HepG2 (cell line): ENCODE measurements around the gene ANKRD7. TPM values are rescaled to one million over a fixed set of nuclear protein-coding genes. Genes with fewer than 3 reads are reported as not detected.

ENCODE experiments used
- ATAC-seq: fragments of 200-7000 bp; cut with Tn5 transposase; 3 replicates; pipeline ENCODE4 v1.9.1; 2020; ENCODE audit warnings: mild to moderate bottlenecking, moderate library complexity
- BruUV-seq: library from RNA; stranded (reverse); fragments of 400-500 nt; replicated peaks from 2 replicates; lab custom pipeline; 2021; lab: Mats Ljungman, UMichigan
- CTCF ChIA-PET: fragments of 300-600 bp; formaldehyde crosslinking; extraction: SDS; loops from one replicate; lab custom pipeline; 2021; ENCODE audit warnings: low total read pairs, inconsistent platforms, low intra/inter-chr PET ratio; lab: Yijun Ruan, JAX
- POLR2A ChIA-PET: fragments of 350-600 bp; sonication (Branson Sonifier 250); formaldehyde crosslinking; loops from one replicate; lab custom pipeline; 2020; ENCODE audit warnings: antibody characterized with exemption, inconsistent platforms; lab: Yijun Ruan, JAX
- DNase-seq: peaks from one replicate; pipeline ENCODE4 v3.0.0-alpha.2; 2015; ENCODE audit warnings: low spot score
- FAIRE-seq: peaks from 3 replicates; lab custom pipeline; 2011; peaks lifted over from hg19 to GRCh38; lab: Jason Lieb, UNC
- H2AFZ ChIP-seq: one replicate; pipeline ENCODE4 v1.6.1; 2011; ENCODE audit warnings: low read length, inconsistent platforms
- H3K27ac ChIP-seq: fragments of 300-600 bp; 3 replicates; pipeline ENCODE4 v1.8.0; 2011; ENCODE audit warnings: mixed run types, mild to moderate bottlenecking, mixed read lengths, low read length, inconsistent platforms; ENCODE audit not compliant: insufficient read depth; ENCODE audit errors: extremely low read length
- H3K27me3 ChIP-seq, 2 experiments: fragments of 200-600 bp in 1 of 2; 2 replicates in 1 of 2; 3 replicates in 1 of 2; pipeline versions ENCODE4 v1.6.0 to v1.8.0; 2011; ENCODE audit warnings: low read length in 2 of 2, mild to moderate bottlenecking in 2 of 2, moderate library complexity in 2 of 2, inconsistent platforms in 1 of 2; ENCODE audit not compliant: insufficient read depth in 2 of 2, control insufficient read depth in 1 of 2
- H3K36me3 ChIP-seq, 2 experiments: fragments of 200-600 bp in 1 of 2; replicated peaks in 1 of 2; 2 replicates in 1 of 2; 3 replicates in 1 of 2; pipeline versions ENCODE4 v1.5.1 to v1.8.0; 2011; ENCODE audit warnings: low read length in 2 of 2, inconsistent platforms in 1 of 2; ENCODE audit not compliant: insufficient read depth in 2 of 2, control insufficient read depth in 1 of 2
- H3K4me1 ChIP-seq: 2 replicates; pipeline ENCODE4 v1.5.1; 2012; ENCODE audit warnings: low read length, inconsistent platforms; ENCODE audit not compliant: insufficient read depth
- H3K4me2 ChIP-seq: 2 replicates; pipeline ENCODE4 v1.6.0; 2011; ENCODE audit warnings: low read depth, low read length, inconsistent platforms
- H3K4me3 ChIP-seq, 3 experiments: fragments of 200-600 bp in 1 of 3; sonication (generic), shearing (Covaris generic) in 1 of 3; replicated peaks in 1 of 3; 2 replicates each; pipeline ENCODE4 v1.5.1; 2011 to 2016; ENCODE audit warnings: low read length in 3 of 3, inconsistent platforms in 2 of 3, low read depth in 2 of 3, mild to moderate bottlenecking in 2 of 3, control low read depth in 1 of 3, mixed read lengths in 1 of 3; ENCODE audit not compliant: insufficient read depth in 1 of 3
- H3K79me2 ChIP-seq: one replicate; pipeline ENCODE4 v1.6.1; 2011; ENCODE audit warnings: low read length, inconsistent platforms; ENCODE audit not compliant: insufficient read depth
- H3K9ac ChIP-seq: 2 replicates; pipeline ENCODE4 v1.6.0; 2011; ENCODE audit warnings: mild to moderate bottlenecking, low read depth, low read length, inconsistent platforms; ENCODE audit not compliant: insufficient read depth
- H3K9me3 ChIP-seq: 2 replicates; pipeline ENCODE4 v1.5.1; 2012; ENCODE audit warnings: mild to moderate bottlenecking, low read length
- H4K20me1 ChIP-seq: 2 replicates; pipeline ENCODE4 v1.6.0; 2011; ENCODE audit warnings: inconsistent platforms, mild to moderate bottlenecking, low read length, moderate library complexity; ENCODE audit not compliant: insufficient read depth
- PHF20 ChIP-seq: sonication (generic); formaldehyde crosslinking; IDR thresholded peaks from 2 replicates; pipeline ENCODE4 v1.5.0; 2020; ENCODE audit warnings: mild to moderate bottlenecking, missing genetic modification reagents
- PTBP1 ChIP-seq: fragments of 200-400 bp; formaldehyde crosslinking; IDR thresholded peaks from 2 replicates; pipeline ENCODE4 v1.6.1; 2018; ENCODE audit warnings: low read length, low read depth; ENCODE audit not compliant: poor library complexity, severe bottlenecking
- RAD51 ChIP-seq: fragments of 450-650 bp; IDR thresholded peaks from 2 replicates; pipeline ENCODE4 v1.6.1; 2016; ENCODE audit warnings: borderline replicate concordance
- RFXANK ChIP-seq: IDR thresholded peaks from 2 replicates; pipeline ENCODE4 v1.6.1; 2016
- SMC3 ChIP-seq: IDR thresholded peaks from 2 replicates; pipeline ENCODE4 v1.6.1; 2011; ENCODE audit warnings: low read length, improper control_type of control experiment
- STAG1 ChIP-seq: sonication (generic); formaldehyde crosslinking; IDR thresholded peaks from 2 replicates; pipeline ENCODE4 v1.4.0; 2020; ENCODE audit warnings: missing genetic modification reagents
- ZNF121 ChIP-seq: sonication (generic); formaldehyde crosslinking; IDR thresholded peaks from 2 replicates; pipeline ENCODE4 v1.5.0; 2020; ENCODE audit warnings: mild to moderate bottlenecking, missing genetic modification reagents
- WGBS: methylation state at CpG from one replicate; pipeline ENCODE4 v1.1.6; 2017; ENCODE audit warnings: low lambda C conversion rate; 5-methylcytosine and 5-hydroxymethylcytosine counted together
- in situ Hi-C: cut with HindIII; loops from 2 replicates; pipeline ENCODE4 v1.10.0; 2017; ENCODE audit warnings: low pct_unique_long_range_greater_than_20kb; ENCODE audit not compliant: extremely low pct_ligation_motif_present
- intact Hi-C: fragments of 100-400 bp; cut with micrococcal nuclease; formaldehyde crosslinking; loops from one replicate; pipeline ENCODE4 v1.10.0; 2022; ENCODE audit not compliant: unreplicated experiment
- polyA plus RNA-seq, 8 experiments: library from polyadenylated mRNA; depleted of rRNA in 3 of 8; stranded (reverse) in 7 of 8; unstranded in 1 of 8; fragments of >200 nt; fragmentation: Illumina TruSeq in 4 of 8; extraction: Trizol in 4 of 8; gene quantifications; 2 replicates each; pipeline versions ENCODE4 v1.2.1 to v1.2.3, GENCODE V29; 2011 to 2016; ENCODE audit warnings: low read depth in 4 of 8, missing spikeins in 1 of 8, mixed read lengths in 1 of 8; ENCODE audit not compliant: insufficient read depth in 1 of 8
- total RNA-seq, 5 experiments: library from RNA; depleted of rRNA; stranded (reverse); fragments of >200 nt; fragmentation: Illumina TruSeq; extraction: Trizol; gene quantifications; 2 replicates each; pipeline ENCODE4 v1.2.3, GENCODE V29; 2016; ENCODE audit warnings: low read depth in 1 of 5
- TF ChIP-seq, protein P1 (sequence below): IDR thresholded peaks from 2 replicates; pipeline ENCODE4 v1.6.1; 2012; ENCODE audit warnings: low read depth, low read length, improper control_type of control experiment
- TF ChIP-seq, protein P2 (sequence below): conservative IDR thresholded peaks from 2 replicates; pipeline ENCODE4 v1.6.1; 2018; ENCODE audit warnings: missing genetic modification reagents
- TF ChIP-seq, protein P3 (sequence below): sonication (generic); formaldehyde crosslinking; IDR thresholded peaks from 2 replicates; pipeline ENCODE4 v1.5.0; 2020; ENCODE audit warnings: mild to moderate bottlenecking, missing genetic modification reagents, moderate library complexity

The ANKRD7 gene
- total and polyA plus RNA-seq, 2 of the 13 experiments (the other 11 are each of a cell fraction or from before 2014, with no cell fraction given) = not detected

DNA sequence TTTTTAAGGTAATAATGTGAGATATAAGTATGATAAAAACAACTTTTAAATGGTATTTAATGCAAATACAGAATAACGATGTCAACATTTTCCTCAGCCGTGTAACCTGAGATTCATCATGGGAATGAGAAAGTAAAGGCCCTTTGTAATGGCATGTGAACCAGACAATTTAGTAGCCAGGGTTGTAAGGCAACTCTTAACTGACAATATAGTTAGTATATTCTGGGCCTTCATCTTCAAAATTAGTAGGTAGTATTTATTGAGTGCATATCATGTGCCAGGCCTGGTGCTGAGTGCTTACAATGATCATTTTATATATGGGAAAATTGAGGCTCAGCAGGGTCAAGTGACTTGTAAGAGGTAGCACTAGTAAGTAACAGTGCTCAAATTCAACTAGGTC is 29.9 kb upstream of the ANKRD7 start (continued):
- TF ChIP-seq PHF20 = no peak
- no peak for TF ChIP-seq PTBP1
- no peak for TF ChIP-seq RAD51
- TF ChIP-seq, all 625 proteins: peak for 0

DNA sequence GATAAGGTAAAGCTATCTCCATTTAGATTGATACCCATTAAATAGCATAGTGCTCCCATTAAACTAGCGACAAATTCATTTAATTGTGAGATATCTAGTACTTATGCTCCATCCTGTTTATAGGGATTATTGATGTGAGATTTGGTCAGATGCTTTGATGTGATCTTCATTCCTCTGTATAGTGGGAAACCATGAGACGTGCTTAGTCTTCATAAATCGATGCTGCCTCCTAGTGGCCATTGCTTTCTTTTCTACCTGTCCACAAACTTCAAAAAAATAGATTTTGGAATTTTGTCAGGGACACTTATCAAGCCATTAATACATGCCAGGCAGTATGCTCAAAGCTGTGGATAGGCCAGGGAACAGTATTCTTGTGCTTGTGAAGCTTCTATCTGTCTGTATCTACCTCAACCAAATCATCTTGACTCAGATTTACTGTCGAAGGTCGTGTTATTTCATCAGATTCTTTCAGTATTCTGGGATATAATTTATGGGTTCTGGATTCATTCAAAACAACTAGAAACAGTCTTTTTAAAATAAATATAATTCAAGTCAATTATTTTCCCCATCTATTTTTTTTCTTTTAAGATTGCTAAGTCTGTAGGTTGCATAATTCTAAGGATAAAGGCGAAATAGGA is 28.5 kb upstream of the ANKRD7 start:
- BruUV-seq = no TSS peak
- FAIRE-seq = peak; percentile 36
- Histone ChIP-seq H3K27me3 (no peaks in the 10 kb centered on the region), H3K4me2 (no peak overlapping the region), H4K20me1 (no peaks in the 10 kb centered on the region), H3K79me2 (no peaks in the 10 kb centered on the region), H2AFZ (no peak overlapping the region), H3K27ac (no peak overlapping the region), H3K9me3 (no peaks in the 10 kb centered on the region), H3K9ac (no peak overlapping the region), H3K4me1 (no peaks in the 10 kb centered on the region), H3K4me3 (no peak overlapping the region), H3K36me3 (peaks cover 0 to 11% of the 10 kb centered on the region in 2 experiments; a peak in 1 of 5 replicates)
- DNase-seq = peak; percentile 61
- ChIA-PET CTCF (interaction anchor here (1.6 kb wide), 1 partner anchor 446 kb away, joined by 4 read pairs; no protein-coding TSS in a partner anchor), POLR2A (no interaction called here)
- ATAC-seq = peak; percentile 91
- intact Hi-C loops = loop anchor here (1.0 kb wide), 1 partner anchor 446 kb away; no protein-coding TSS in a partner anchor
- peak; percentile 53 for TF ChIP-seq STAG1
- TF ChIP-seq SMC3 = 0 out of 2 replicates have a peak, but pooled peaks have one; percentile 28
- no peak for TF ChIP-seq RFXANK (CRISPR knock-in tag)
- TF ChIP-seq, protein P1, sequence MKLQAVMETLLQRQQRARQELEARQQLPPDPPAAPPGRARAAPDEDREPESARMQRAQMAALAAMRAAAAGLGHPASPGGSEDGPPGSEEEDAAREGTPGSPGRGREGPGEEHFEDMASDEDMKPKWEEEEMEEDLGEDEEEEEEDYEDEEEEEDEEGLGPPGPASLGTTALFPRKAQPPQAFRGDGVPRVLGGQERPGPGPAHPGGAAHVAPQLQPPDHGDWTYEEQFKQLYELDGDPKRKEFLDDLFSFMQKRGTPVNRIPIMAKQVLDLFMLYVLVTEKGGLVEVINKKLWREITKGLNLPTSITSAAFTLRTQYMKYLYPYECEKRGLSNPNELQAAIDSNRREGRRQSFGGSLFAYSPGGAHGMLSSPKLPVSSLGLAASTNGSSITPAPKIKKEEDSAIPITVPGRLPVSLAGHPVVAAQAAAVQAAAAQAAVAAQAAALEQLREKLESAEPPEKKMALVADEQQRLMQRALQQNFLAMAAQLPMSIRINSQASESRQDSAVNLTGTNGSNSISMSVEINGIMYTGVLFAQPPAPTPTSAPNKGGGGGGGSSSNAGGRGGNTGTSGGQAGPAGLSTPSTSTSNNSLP = peak; percentile 15; the same call in 1 of the 2 replicates
- no peak for TF ChIP-seq ZNF121 (CRISPR knock-in tag)
- TF ChIP-seq, protein P2, sequence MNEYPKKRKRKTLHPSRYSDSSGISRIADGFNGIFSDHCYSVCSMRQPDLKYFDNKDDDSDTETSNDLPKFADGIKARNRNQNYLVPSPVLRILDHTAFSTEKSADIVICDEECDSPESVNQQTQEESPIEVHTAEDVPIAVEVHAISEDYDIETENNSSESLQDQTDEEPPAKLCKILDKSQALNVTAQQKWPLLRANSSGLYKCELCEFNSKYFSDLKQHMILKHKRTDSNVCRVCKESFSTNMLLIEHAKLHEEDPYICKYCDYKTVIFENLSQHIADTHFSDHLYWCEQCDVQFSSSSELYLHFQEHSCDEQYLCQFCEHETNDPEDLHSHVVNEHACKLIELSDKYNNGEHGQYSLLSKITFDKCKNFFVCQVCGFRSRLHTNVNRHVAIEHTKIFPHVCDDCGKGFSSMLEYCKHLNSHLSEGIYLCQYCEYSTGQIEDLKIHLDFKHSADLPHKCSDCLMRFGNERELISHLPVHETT (CRISPR knock-in tag) = no peak
- TF ChIP-seq, protein P3, sequence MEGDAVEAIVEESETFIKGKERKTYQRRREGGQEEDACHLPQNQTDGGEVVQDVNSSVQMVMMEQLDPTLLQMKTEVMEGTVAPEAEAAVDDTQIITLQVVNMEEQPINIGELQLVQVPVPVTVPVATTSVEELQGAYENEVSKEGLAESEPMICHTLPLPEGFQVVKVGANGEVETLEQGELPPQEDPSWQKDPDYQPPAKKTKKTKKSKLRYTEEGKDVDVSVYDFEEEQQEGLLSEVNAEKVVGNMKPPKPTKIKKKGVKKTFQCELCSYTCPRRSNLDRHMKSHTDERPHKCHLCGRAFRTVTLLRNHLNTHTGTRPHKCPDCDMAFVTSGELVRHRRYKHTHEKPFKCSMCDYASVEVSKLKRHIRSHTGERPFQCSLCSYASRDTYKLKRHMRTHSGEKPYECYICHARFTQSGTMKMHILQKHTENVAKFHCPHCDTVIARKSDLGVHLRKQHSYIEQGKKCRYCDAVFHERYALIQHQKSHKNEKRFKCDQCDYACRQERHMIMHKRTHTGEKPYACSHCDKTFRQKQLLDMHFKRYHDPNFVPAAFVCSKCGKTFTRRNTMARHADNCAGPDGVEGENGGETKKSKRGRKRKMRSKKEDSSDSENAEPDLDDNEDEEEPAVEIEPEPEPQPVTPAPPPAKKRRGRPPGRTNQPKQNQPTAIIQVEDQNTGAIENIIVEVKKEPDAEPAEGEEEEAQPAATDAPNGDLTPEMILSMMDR (CRISPR knock-in tag) = peak; percentile 70
- in situ Hi-C loops = no loop called here
- 56% methylated on average over 6 of the region's 6 CpGs for WGBS
